Measurements from ENCODE around the gene ODF2L. TPM values are rescaled to one million over a fixed set of nuclear protein-coding genes. Genes with fewer than 3 reads are reported as not detected.

The ODF2L gene
- polyA plus RNA-seq, 3 donors: 3.2 to 5.7 (median 3.5) TPM

DNA sequence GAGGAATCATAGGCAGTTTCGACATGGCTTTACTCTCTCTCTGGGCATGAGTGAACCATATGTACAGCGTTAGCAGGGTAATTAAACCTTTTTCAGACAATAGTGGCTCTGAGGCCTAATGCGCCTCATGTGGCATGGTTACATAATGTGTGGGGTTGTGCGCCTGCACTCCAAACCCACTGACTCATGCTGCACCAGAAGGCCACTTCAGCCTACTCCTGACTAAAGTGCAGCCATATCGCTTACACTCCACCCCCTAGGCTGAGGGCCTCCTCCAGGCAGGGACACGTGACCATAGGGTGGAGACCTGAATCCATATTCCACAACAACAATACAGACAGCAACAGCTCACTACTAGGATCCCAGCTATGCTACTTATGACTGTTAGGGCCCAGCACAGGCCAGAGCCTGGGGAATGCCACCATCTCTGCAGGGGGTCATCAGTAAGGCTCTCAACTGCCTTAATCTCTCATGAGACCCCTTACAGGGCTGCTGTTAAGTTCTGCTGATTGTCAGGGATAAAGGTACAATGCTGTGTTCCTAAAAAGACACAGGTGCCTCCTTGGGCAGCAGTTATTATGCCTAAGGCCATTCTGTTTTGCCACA is 13.4 kb upstream of the ODF2L start:
- TF ChIP-seq, protein P1, sequence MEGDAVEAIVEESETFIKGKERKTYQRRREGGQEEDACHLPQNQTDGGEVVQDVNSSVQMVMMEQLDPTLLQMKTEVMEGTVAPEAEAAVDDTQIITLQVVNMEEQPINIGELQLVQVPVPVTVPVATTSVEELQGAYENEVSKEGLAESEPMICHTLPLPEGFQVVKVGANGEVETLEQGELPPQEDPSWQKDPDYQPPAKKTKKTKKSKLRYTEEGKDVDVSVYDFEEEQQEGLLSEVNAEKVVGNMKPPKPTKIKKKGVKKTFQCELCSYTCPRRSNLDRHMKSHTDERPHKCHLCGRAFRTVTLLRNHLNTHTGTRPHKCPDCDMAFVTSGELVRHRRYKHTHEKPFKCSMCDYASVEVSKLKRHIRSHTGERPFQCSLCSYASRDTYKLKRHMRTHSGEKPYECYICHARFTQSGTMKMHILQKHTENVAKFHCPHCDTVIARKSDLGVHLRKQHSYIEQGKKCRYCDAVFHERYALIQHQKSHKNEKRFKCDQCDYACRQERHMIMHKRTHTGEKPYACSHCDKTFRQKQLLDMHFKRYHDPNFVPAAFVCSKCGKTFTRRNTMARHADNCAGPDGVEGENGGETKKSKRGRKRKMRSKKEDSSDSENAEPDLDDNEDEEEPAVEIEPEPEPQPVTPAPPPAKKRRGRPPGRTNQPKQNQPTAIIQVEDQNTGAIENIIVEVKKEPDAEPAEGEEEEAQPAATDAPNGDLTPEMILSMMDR (IDR thresholded peaks at IDR 0.05): no peak
- H3K9me3 Mint-ChIP-seq: no peaks in the 10 kb centered on the region
- no peaks in the 10 kb centered on the region for H3K27me3 Mint-ChIP-seq (ENCODE audit: low read depth in 3 of 3)
- Histone ChIP-seq H3K27me3 (ENCODE audit: control insufficient read depth in 2 of 2, insufficient read depth in 2 of 2, low read length in 2 of 2) (no peaks in the 10 kb centered on the region), H3K36me3 (replicated peaks in 1 of 2; ENCODE audit: control insufficient read depth in 1 of 2, insufficient read depth in 2 of 2, low read length in 2 of 2) (no peaks in the 10 kb centered on the region), H4K20me1 (ENCODE audit: insufficient read depth, low read length) (no peaks in the 10 kb centered on the region), H3K9ac (ENCODE audit: insufficient read depth, low read length, poor library complexity, severe bottlenecking) (no peak overlapping the region), H3K4me3 (replicated peaks in 1 of 3; ENCODE audit: low read depth in 2 of 3, low read length in 3 of 3) (no peak overlapping the region), H3K4me2 (replicated peaks; ENCODE audit: extremely low read depth, low read length, poor library complexity, severe bottlenecking) (no peak overlapping the region), H2AFZ (ENCODE audit: insufficient read depth, low read depth, low read length, poor library complexity, severe bottlenecking) (peak overlapping the region; percentile 21), H3K27ac (ENCODE audit: low read depth in 1 of 2, low read length in 2 of 2) (no peak overlapping the region), H3K79me2 (ENCODE audit: insufficient read depth, low read length) (no peaks in the 10 kb centered on the region), H3K4me1 (ENCODE audit: control insufficient read depth in 1 of 2, insufficient read depth in 2 of 2, low read length in 2 of 2) (no peaks in the 10 kb centered on the region), H3K9me3 (replicated peaks in 1 of 2; ENCODE audit: control insufficient read depth in 1 of 2, insufficient read depth in 1 of 2, low read length in 2 of 2) (no peaks in the 10 kb centered on the region)
- no peaks in the 10 kb centered on the region for H3K36me3 Mint-ChIP-seq
- H3K27ac Mint-ChIP-seq: peak overlapping the region in 2 of 7 donors; percentile 31 to 44
- DNase-seq: no peak
- WGBS (ENCODE audit: insufficient coverage): 65% methylated on average over 2 of the region's 6 CpGs
- H3K4me3 Mint-ChIP-seq: no peak overlapping the region
- intact Hi-C loops (cut with micrococcal nuclease): no loop called here
- no peaks in the 10 kb centered on the region for H3K4me1 Mint-ChIP-seq

DNA sequence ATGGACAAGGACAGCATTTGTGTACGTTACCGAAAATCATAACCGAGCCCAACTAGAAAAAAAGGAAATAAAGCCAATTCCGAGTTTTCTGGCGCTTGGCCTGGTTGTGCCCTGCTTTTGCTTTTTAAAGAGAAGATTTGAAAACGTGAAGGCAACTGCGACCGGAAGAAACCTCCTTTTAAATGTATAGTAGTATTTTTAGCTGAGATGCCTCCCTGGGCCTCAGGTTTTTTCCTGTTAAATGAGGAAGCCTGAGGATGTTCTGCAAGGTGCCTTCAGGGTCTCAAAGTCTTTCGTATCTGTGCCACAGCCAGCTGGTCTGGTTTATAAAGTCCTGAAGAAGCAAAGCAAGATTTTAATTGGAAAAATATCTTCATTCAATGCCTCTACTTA is 371 bp upstream of the ODF2L start:
- Histone ChIP-seq H3K9ac (ENCODE audit: insufficient read depth, low read length, poor library complexity, severe bottlenecking) (peak overlapping the region; percentile 77), H4K20me1 (ENCODE audit: insufficient read depth, low read length) (no peaks in the 10 kb centered on the region), H3K27ac (ENCODE audit: low read depth in 1 of 2, low read length in 2 of 2) (peak overlapping the region; percentile 27 to 80), H3K4me3 (replicated peaks in 1 of 3; ENCODE audit: low read depth in 2 of 3, low read length in 3 of 3) (peak overlapping the region; percentile 69 to 98 (median 98)), H3K4me1 (ENCODE audit: control insufficient read depth in 1 of 2, insufficient read depth in 2 of 2, low read length in 2 of 2) (peaks cover 15 to 20% of the 10 kb centered on the region in 2 donors), H3K27me3 (ENCODE audit: control insufficient read depth in 2 of 2, insufficient read depth in 2 of 2, low read length in 2 of 2) (no peaks in the 10 kb centered on the region), H3K36me3 (replicated peaks in 1 of 2; ENCODE audit: control insufficient read depth in 1 of 2, insufficient read depth in 2 of 2, low read length in 2 of 2) (no peaks in the 10 kb centered on the region), H3K79me2 (ENCODE audit: insufficient read depth, low read length) (no peaks in the 10 kb centered on the region), H3K9me3 (replicated peaks in 1 of 2; ENCODE audit: control insufficient read depth in 1 of 2, insufficient read depth in 1 of 2, low read length in 2 of 2) (no peaks in the 10 kb centered on the region), H2AFZ (ENCODE audit: insufficient read depth, low read depth, low read length, poor library complexity, severe bottlenecking) (peak overlapping the region; percentile 98), H3K4me2 (replicated peaks; ENCODE audit: extremely low read depth, low read length, poor library complexity, severe bottlenecking) (peak overlapping the region; percentile 95)
- Mint-ChIP-seq H3K27me3 (ENCODE audit: low read depth in 3 of 3) (peaks cover 0 to 3% (median 2%) of the 10 kb centered on the region in 3 donors), H3K9me3 (no peaks in the 10 kb centered on the region), H3K4me3 (peak overlapping the region; percentile 96 to 100), H3K27ac (peak overlapping the region; percentile 67 to 93 (median 89)), H3K4me1 (peaks cover 14% of the 10 kb centered on the region), H3K36me3 (no peaks in the 10 kb centered on the region)
- intact Hi-C loops (cut with micrococcal nuclease): no loop called here
- DNase-seq: no peak
- WGBS (ENCODE audit: insufficient coverage): 4% methylated on average over 5 of the region's 9 CpGs
- TF ChIP-seq, protein P1 (IDR thresholded peaks at IDR 0.05): no peak

All from CD14-positive monocyte (primary cell).